GM12872 (cell line): Measurements from ENCODE around the gene NAT10.
A peak's percentile ranks its signal among the peaks of the same experiment; 100 is the strongest.

ENCODE experiments used
- TF ChIP-seq, protein P1 (sequence below): IDR thresholded peaks from 3 replicates; pipeline ENCODE4 v1.5.1; 2011; ENCODE audit warnings: low read depth, mild to moderate bottlenecking, low read length, moderate library complexity; ENCODE audit not compliant: insufficient read depth

The NAT10 gene

DNA sequence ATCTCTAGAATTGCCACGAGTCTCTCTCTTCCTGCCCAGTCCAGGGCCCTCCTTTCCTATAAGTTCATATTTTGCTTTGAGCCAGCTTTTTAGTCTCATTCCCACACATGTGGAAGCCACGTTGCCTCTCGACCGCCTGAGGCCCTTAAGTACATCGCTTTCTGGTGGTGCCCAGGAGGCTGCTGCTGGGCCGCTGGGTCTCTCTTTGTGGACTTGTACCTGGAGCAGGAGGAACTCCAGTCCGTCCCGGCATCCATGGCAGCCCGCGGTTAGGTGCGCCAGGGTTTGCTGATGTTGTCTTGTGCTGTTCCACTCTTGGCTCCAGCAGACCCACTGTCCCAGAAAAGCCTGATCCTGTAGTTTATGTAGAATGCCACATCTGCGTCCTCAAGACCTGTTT lies 41.0 kb downstream of the NAT10 start:
- TF ChIP-seq, protein P1, sequence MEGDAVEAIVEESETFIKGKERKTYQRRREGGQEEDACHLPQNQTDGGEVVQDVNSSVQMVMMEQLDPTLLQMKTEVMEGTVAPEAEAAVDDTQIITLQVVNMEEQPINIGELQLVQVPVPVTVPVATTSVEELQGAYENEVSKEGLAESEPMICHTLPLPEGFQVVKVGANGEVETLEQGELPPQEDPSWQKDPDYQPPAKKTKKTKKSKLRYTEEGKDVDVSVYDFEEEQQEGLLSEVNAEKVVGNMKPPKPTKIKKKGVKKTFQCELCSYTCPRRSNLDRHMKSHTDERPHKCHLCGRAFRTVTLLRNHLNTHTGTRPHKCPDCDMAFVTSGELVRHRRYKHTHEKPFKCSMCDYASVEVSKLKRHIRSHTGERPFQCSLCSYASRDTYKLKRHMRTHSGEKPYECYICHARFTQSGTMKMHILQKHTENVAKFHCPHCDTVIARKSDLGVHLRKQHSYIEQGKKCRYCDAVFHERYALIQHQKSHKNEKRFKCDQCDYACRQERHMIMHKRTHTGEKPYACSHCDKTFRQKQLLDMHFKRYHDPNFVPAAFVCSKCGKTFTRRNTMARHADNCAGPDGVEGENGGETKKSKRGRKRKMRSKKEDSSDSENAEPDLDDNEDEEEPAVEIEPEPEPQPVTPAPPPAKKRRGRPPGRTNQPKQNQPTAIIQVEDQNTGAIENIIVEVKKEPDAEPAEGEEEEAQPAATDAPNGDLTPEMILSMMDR = no peak

GRCh38 chr11:34146866-34147265 lies 41.4 kb downstream of the NAT10 start:
- TF ChIP-seq, protein P1 = no peak

DNA sequence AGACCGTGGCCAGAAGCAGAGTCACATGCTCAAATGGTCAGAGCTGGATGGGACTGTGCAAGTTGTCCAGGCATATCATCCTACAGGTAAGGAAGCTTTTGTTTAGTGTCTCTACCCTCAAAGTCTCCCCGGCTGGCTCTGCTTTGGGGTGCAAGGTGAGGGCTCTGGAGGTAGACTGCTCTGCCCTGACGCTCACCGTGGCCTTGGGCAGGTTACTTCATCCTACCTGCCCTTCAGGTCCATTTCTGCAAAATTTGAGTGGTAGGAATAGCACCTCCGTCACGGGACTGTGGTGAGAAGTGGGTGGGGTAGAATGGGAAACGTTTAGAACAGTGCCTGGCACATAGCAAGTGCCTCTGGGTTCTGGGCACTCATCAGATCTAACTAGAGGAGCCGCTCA lies 42.2 kb downstream of the NAT10 start:
- TF ChIP-seq, protein P1 = no peak

GRCh38 chr11:34148504-34149165 lies 43.2 kb downstream of the NAT10 start:
- TF ChIP-seq, protein P1 = no peak

DNA sequence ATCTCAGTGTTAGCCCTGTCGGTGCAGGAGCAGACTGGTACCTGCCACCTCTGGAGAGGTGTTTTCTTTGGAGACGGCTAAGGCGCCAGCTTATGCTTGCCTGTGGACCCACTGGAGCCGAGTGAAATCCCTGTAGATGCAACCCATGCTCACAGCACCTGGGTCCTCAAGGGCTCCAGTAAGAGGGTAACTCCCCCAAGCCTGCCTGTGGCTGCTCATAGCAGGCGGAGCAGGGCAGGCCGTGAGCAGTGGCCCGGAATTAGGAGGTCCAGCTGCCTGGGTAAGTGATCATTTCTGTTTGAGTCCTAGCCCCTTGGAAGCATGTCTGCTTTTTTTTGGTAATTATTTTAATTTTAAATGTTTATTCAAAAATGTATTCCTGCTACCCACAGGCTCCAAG lies 43.8 kb downstream of the NAT10 start:
- TF ChIP-seq, protein P1 = no peak

- TF ChIP-seq, protein P1 = peak; percentile 46; the same call in 2 of the 3 replicates
Observed at GRCh38 chr11:34149786-34150185, 44.4 kb downstream of the NAT10 start.

DNA sequence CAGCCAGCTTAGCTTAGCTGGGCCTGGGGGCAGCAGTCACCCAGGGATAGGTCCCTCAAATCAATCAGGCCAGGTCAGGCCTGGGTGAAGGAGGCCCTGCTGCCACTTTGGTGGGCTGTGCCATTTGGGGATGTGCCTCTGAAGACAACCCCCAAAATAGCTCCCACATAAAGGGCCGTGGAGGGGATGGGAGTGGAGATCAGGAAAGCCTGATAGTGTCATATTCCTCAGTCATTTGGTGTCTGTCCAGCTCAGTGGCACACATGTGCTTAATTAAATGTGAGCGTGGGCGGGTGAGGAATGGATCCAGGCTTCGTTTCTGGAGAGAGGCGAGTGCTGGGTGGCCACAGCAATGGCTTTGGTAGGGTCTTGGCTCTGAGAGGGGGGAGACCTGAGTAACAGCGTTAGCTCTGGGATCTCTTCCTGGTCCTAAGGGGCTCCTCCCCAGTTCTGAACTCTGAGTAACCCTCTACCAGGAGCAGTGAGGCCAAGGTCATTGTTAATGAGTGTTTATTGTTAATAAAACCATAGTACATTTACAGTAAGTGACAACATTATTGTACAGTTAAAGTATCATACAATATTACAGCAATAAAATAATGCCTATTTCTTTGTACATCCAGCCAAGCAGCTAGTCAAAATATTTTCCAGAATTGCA lies 45.2 kb downstream of the NAT10 start:
- TF ChIP-seq, protein P1 = no peak
